Measurements from ENCODE around the gene GAK. TPM values are rescaled to one million over a fixed set of nuclear protein-coding genes. Genes with fewer than 3 reads are reported as not detected.

Gene GAK
- polyA plus RNA-seq, 1 of the 3 experiments (the other 2 are of a cell fraction) = 35.9 TPM

- Histone ChIP-seq H3K4me2 (no peak overlapping the region), H3K4me1 (ENCODE audit: control insufficient read depth in 1 of 2, insufficient read depth in 2 of 2, low read depth in 1 of 2, low read length in 1 of 2) (no peaks in the 10 kb centered on the region), H3K36me3 (replicated peaks in 1 of 2; ENCODE audit: control insufficient read depth in 1 of 2, insufficient read depth in 2 of 2, low read length in 1 of 2) (peaks cover 12 to 43% of the 10 kb centered on the region in 2 experiments), H3K9ac (no peak overlapping the region), H2AFZ (ENCODE audit: low read depth) (no peak overlapping the region), H3K27ac (ENCODE audit: low read depth in 2 of 2, low read length in 1 of 2) (no peak overlapping the region), H3K79me2 (ENCODE audit: insufficient read depth) (no peaks in the 10 kb centered on the region), H3K4me3 (ENCODE audit: low read depth in 2 of 2, low read length in 1 of 2) (no peak overlapping the region), H4K20me1 (ENCODE audit: insufficient read depth) (no peaks in the 10 kb centered on the region), H3F3A (replicated peaks; ENCODE audit: insufficient read depth) (peaks cover 6% of the 10 kb centered on the region), H3K9me2 (no peaks in the 10 kb centered on the region), H3K9me3 (no peaks in the 10 kb centered on the region), H3K27me3 (ENCODE audit: insufficient read depth) (no peaks in the 10 kb centered on the region)
- DNase-seq = no peak
- CTCF ChIA-PET = interaction anchor here (1.0 kb wide), 1 partner anchor 125 kb away, joined by 3 read pairs; no protein-coding TSS in a partner anchor
- POLR2A ChIA-PET = no interaction called here
- 92% methylated on average over 9 of the region's 28 CpGs for WGBS (ENCODE audit: low lambda C conversion rate)
- no peak for TF ChIP-seq CHD2 (IDR thresholded peaks at IDR 0.05; ENCODE audit: low read length, partially characterized antibody)
- TF ChIP-seq TCF12 (IDR thresholded peaks at IDR 0.05) = no peak
- no peak for TF ChIP-seq GABPA (IDR thresholded peaks at IDR 0.05; ENCODE audit: low read depth)
- no peak for TF ChIP-seq ELF1 (IDR thresholded peaks at IDR 0.05)
- TF ChIP-seq TEAD4 (IDR thresholded peaks at IDR 0.05; ENCODE audit: borderline replicate concordance, insufficient read depth) = no peak
Measured at GRCh38 chr4:866761-867390, 65.2 kb downstream of the GAK start.

GRCh38 chr4:866068-866760, 65.9 kb downstream of the GAK start:
- Histone ChIP-seq H3K27me3 (ENCODE audit: insufficient read depth) (no peaks in the 10 kb centered on the region), H3K79me2 (ENCODE audit: insufficient read depth) (no peaks in the 10 kb centered on the region), H3K27ac (ENCODE audit: low read depth in 2 of 2, low read length in 1 of 2) (no peak overlapping the region), H3K36me3 (replicated peaks in 1 of 2; ENCODE audit: control insufficient read depth in 1 of 2, insufficient read depth in 2 of 2, low read length in 1 of 2) (peaks cover 12 to 45% of the 10 kb centered on the region in 2 experiments), H3F3A (replicated peaks; ENCODE audit: insufficient read depth) (peaks cover 6% of the 10 kb centered on the region), H3K9me3 (no peaks in the 10 kb centered on the region), H4K20me1 (ENCODE audit: insufficient read depth) (no peaks in the 10 kb centered on the region), H3K4me2 (no peak overlapping the region), H3K9ac (no peak overlapping the region), H3K9me2 (no peaks in the 10 kb centered on the region), H2AFZ (ENCODE audit: low read depth) (no peak overlapping the region), H3K4me3 (ENCODE audit: low read depth in 2 of 2, low read length in 1 of 2) (no peak overlapping the region), H3K4me1 (ENCODE audit: control insufficient read depth in 1 of 2, insufficient read depth in 2 of 2, low read depth in 1 of 2, low read length in 1 of 2) (no peaks in the 10 kb centered on the region)
- ChIA-PET CTCF (interaction anchor here (1.0 to 1.1 kb wide), 2 partner anchors 124 to 126 kb away, joined by 3 to 4 read pairs; no protein-coding TSS in a partner anchor), POLR2A (no interaction called here)
- 91% methylated on average over 15 of the region's 24 CpGs for WGBS (ENCODE audit: low lambda C conversion rate)
- no peak for TF ChIP-seq EP300 (IDR thresholded peaks at IDR 0.05; ENCODE audit: borderline replicate concordance in 1 of 2, low read depth in 1 of 2, low read length in 1 of 2)
- no peak for DNase-seq

- Histone ChIP-seq H3K4me1 (ENCODE audit: control insufficient read depth in 1 of 2, insufficient read depth in 2 of 2, low read depth in 1 of 2, low read length in 1 of 2) (no peaks in the 10 kb centered on the region), H3F3A (replicated peaks; ENCODE audit: insufficient read depth) (peaks cover 6% of the 10 kb centered on the region), H3K9ac (no peak overlapping the region), H3K9me3 (no peaks in the 10 kb centered on the region), H3K79me2 (ENCODE audit: insufficient read depth) (no peaks in the 10 kb centered on the region), H2AFZ (ENCODE audit: low read depth) (no peak overlapping the region), H3K27me3 (ENCODE audit: insufficient read depth) (no peaks in the 10 kb centered on the region), H3K4me2 (no peak overlapping the region), H3K9me2 (no peaks in the 10 kb centered on the region), H3K27ac (ENCODE audit: low read depth in 2 of 2, low read length in 1 of 2) (no peak overlapping the region), H3K4me3 (ENCODE audit: low read depth in 2 of 2, low read length in 1 of 2) (no peak overlapping the region), H3K36me3 (replicated peaks in 1 of 2; ENCODE audit: control insufficient read depth in 1 of 2, insufficient read depth in 2 of 2, low read length in 1 of 2) (peaks cover 12 to 45% of the 10 kb centered on the region in 2 experiments), H4K20me1 (ENCODE audit: insufficient read depth) (no peaks in the 10 kb centered on the region)
- WGBS (ENCODE audit: low lambda C conversion rate) = 98% methylated on average over 12 of the region's 18 CpGs
- CTCF ChIA-PET = interaction anchor here (1.0 to 1.1 kb wide), 2 partner anchors 124 to 126 kb away, joined by 3 to 4 read pairs; no protein-coding TSS in a partner anchor
- DNase-seq = no peak
- no peak for TF ChIP-seq GATA2 (CRISPR knock-in tag; IDR thresholded peaks at IDR 0.05)
- no peak for TF ChIP-seq CHD2 (IDR thresholded peaks at IDR 0.05; ENCODE audit: low read length, partially characterized antibody)
- POLR2A ChIA-PET = no interaction called here
Measured at GRCh38 chr4:865572-865971, 66.5 kb downstream of the GAK start.

All from SK-N-SH (cell line).